Ovary (tissue), 3 donors: ENCODE data around the gene MITD1.

Experiments used
- POLR2A ChIP-seq: fragments of 450-650 bp; IDR thresholded peaks from one replicate; pipeline ENCODE4 v1.6.1; 2017; ENCODE audit warnings: antibody characterized with exemption, mild to moderate bottlenecking, moderate library complexity
- TF ChIP-seq, protein P1 (sequence below), 3 donors: fragments of 450-650 bp in 2 of 3; fragments of 200-600 bp in 1 of 3; IDR thresholded peaks; one replicate each; pipeline versions ENCODE4 v1.5.1 to v1.8.0; 2016 to 2022; ENCODE audit warnings: antibody characterized with exemption in 3 of 3, mild to moderate bottlenecking in 1 of 3
- donor health status: DM: no; HTN: no; CAD: no.

GRCh38 chr2:99139003-99139402 lies 41.9 kb downstream of the MITD1 start:
- no peak for TF ChIP-seq POLR2A
- TF ChIP-seq, protein P1, sequence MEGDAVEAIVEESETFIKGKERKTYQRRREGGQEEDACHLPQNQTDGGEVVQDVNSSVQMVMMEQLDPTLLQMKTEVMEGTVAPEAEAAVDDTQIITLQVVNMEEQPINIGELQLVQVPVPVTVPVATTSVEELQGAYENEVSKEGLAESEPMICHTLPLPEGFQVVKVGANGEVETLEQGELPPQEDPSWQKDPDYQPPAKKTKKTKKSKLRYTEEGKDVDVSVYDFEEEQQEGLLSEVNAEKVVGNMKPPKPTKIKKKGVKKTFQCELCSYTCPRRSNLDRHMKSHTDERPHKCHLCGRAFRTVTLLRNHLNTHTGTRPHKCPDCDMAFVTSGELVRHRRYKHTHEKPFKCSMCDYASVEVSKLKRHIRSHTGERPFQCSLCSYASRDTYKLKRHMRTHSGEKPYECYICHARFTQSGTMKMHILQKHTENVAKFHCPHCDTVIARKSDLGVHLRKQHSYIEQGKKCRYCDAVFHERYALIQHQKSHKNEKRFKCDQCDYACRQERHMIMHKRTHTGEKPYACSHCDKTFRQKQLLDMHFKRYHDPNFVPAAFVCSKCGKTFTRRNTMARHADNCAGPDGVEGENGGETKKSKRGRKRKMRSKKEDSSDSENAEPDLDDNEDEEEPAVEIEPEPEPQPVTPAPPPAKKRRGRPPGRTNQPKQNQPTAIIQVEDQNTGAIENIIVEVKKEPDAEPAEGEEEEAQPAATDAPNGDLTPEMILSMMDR (IDR thresholded peaks at IDR 0.05), result no peak
